IMR-90 (cell line): ENCODE results near the gene DTX3L. TPM values are rescaled to one million over a fixed set of nuclear protein-coding genes. Genes with fewer than 3 reads are reported as not detected.

Experiments used
- ATAC-seq: fragments of 200-7000 bp; cut with Tn5 transposase; 2 replicates; pipeline ENCODE4 v1.9.1; 2020; ENCODE audit warnings: low read depth, mild to moderate bottlenecking, moderate library complexity
- BruUV-seq: library from RNA; stranded (reverse); fragments of 400-500 nt; replicated peaks from 2 replicates; lab custom pipeline; 2021; lab: Mats Ljungman, UMichigan
- CTCF ChIA-PET: fragments of 300-600 bp; formaldehyde crosslinking; extraction: SDS; loops from one replicate; lab custom pipeline; 2021; ENCODE audit warnings: antibody characterized with exemption; lab: Yijun Ruan, JAX
- POLR2A ChIA-PET: fragments of 300-600 bp; sonication (Branson Sonifier 250); formaldehyde crosslinking; loops from one replicate; lab custom pipeline; 2022; ENCODE audit warnings: antibody characterized with exemption; ENCODE audit not compliant: unreplicated experiment; lab: Charles Lee
- DNase-seq: peaks from one replicate; pipeline ENCODE4 v3.0.0; 2013
- H2AFZ ChIP-seq: replicated peaks from 2 replicates; pipeline ENCODE3; 2013; ENCODE audit warnings: low read length, mild to moderate bottlenecking; ENCODE audit not compliant: poor library complexity
- H2AK5ac ChIP-seq: 2 replicates; pipeline ENCODE4 v1.6.1; 2013; ENCODE audit warnings: low read depth, low read length, inconsistent platforms
- H2AK9ac ChIP-seq: replicated peaks from 2 replicates; pipeline ENCODE3; 2013; ENCODE audit warnings: mild to moderate bottlenecking, low read depth, low read length, moderate library complexity; ENCODE audit not compliant: poor library complexity
- H2BK120ac ChIP-seq: 2 replicates; pipeline ENCODE4 v1.6.1; 2013; ENCODE audit warnings: low read depth, low read length, inconsistent platforms
- H2BK15ac ChIP-seq: 3 replicates; pipeline ENCODE4 v1.6.1; 2013; ENCODE audit warnings: low read depth, low read length, inconsistent platforms
- H2BK20ac ChIP-seq: 2 replicates; pipeline ENCODE4 v1.6.1; 2013; ENCODE audit warnings: low read depth, mild to moderate bottlenecking, inconsistent platforms, low read length, moderate library complexity
- H2BK5ac ChIP-seq: 2 replicates; pipeline ENCODE4 v1.6.1; 2013; ENCODE audit warnings: mild to moderate bottlenecking, low read depth, low read length, inconsistent platforms; ENCODE audit not compliant: poor library complexity, severe bottlenecking
- H3K14ac ChIP-seq: replicated peaks from 2 replicates; pipeline ENCODE4 v1.6.1; 2013; ENCODE audit warnings: low read depth, low read length, inconsistent platforms
- H3K18ac ChIP-seq: 2 replicates; pipeline ENCODE4 v1.6.1; 2013; ENCODE audit warnings: low read depth, low read length, control low read depth
- H3K23ac ChIP-seq: 2 replicates; pipeline ENCODE4 v1.6.1; 2013; ENCODE audit warnings: low read depth, low read length, inconsistent platforms
- H3K27ac ChIP-seq: 2 replicates; pipeline ENCODE4 v1.5.1; 2013; ENCODE audit warnings: mild to moderate bottlenecking, control low read depth, low read length; ENCODE audit not compliant: insufficient read depth
- H3K27me3 ChIP-seq: 2 replicates; pipeline ENCODE4 v1.6.1; 2013; ENCODE audit warnings: low read length; ENCODE audit not compliant: control insufficient read depth, insufficient read depth
- H3K36me3 ChIP-seq: 2 replicates; pipeline ENCODE4 v1.6.1; 2013; ENCODE audit warnings: low read length, mixed read lengths; ENCODE audit not compliant: control insufficient read depth, insufficient read depth
- H3K4ac ChIP-seq: 2 replicates; pipeline ENCODE4 v1.6.1; 2013; ENCODE audit warnings: low read depth, low read length, inconsistent platforms
- H3K4me1 ChIP-seq: 2 replicates; pipeline ENCODE4 v1.6.1; 2013; ENCODE audit warnings: low read length, mixed read lengths; ENCODE audit not compliant: control insufficient read depth, insufficient read depth
- H3K4me2 ChIP-seq: 2 replicates; pipeline ENCODE4 v1.6.1; 2013; ENCODE audit warnings: low read depth, mild to moderate bottlenecking, control low read depth, low read length, moderate library complexity
- H3K4me3 ChIP-seq: 2 replicates; pipeline ENCODE4 v1.5.1; 2013; ENCODE audit warnings: low read depth, mild to moderate bottlenecking, control low read depth, low read length, moderate library complexity; ENCODE audit not compliant: insufficient read depth
- H3K56ac ChIP-seq: 2 replicates; pipeline ENCODE4 v1.6.1; 2013; ENCODE audit warnings: low read length, inconsistent platforms; ENCODE audit not compliant: insufficient read depth; ENCODE audit errors: extremely low read depth
- H3K79me1 ChIP-seq, 2 experiments: 2 replicates each; pipeline ENCODE4 v1.6.1; 2013; ENCODE audit warnings: low read length in 2 of 2, inconsistent platforms in 1 of 2, low read depth in 1 of 2
- H3K9ac ChIP-seq: 2 replicates; pipeline ENCODE4 v1.6.1; 2013; ENCODE audit warnings: low read depth, low read length, control low read depth
- H3K9me1 ChIP-seq: 2 replicates; pipeline ENCODE4 v1.6.1; 2013; ENCODE audit warnings: low read length, inconsistent platforms; ENCODE audit not compliant: insufficient read depth
- H3K9me3 ChIP-seq: 2 replicates; pipeline ENCODE4 v1.6.1; 2013; ENCODE audit warnings: low read length; ENCODE audit not compliant: control insufficient read depth, insufficient read depth
- H4K20me1 ChIP-seq: 2 replicates; pipeline ENCODE4 v1.6.1; 2013; ENCODE audit warnings: low read length, inconsistent platforms; ENCODE audit not compliant: insufficient read depth
- H4K5ac ChIP-seq: 2 replicates; pipeline ENCODE4 v1.6.1; 2013; ENCODE audit warnings: mild to moderate bottlenecking, low read depth, low read length, control low read depth
- H4K8ac ChIP-seq, 2 experiments: 2 replicates each; pipeline ENCODE4 v1.6.1; 2013; ENCODE audit warnings: low read depth in 2 of 2, low read length in 2 of 2, control low read depth in 1 of 2, inconsistent platforms in 1 of 2
- H4K91ac ChIP-seq: 2 replicates; pipeline ENCODE4 v1.6.1; 2013; ENCODE audit warnings: low read depth, low read length, inconsistent platforms; ENCODE audit not compliant: insufficient read depth
- CTCF ChIP-seq: conservative IDR thresholded peaks from 2 replicates; pipeline ENCODE4 v1.5.1; 2012; ENCODE audit warnings: mild to moderate bottlenecking, low read depth, low read length, improper control_type of control experiment
- ELK1 ChIP-seq: fragments of 150-350 bp; IDR thresholded peaks from 2 replicates; pipeline ENCODE4 v1.6.1; 2016; ENCODE audit warnings: low read depth, mild to moderate bottlenecking, low read length, moderate library complexity, borderline replicate concordance
- MAFK ChIP-seq: IDR thresholded peaks from 2 replicates; pipeline ENCODE4 v1.6.1; 2012; ENCODE audit warnings: low read depth, low read length, improper control_type of control experiment
- MXI1 ChIP-seq: IDR thresholded peaks from 2 replicates; pipeline ENCODE4 v1.6.1; 2012; ENCODE audit warnings: low read depth, mild to moderate bottlenecking, low read length, moderate library complexity, borderline replicate concordance
- NFE2L2 ChIP-seq: fragments of 150-350 bp; IDR thresholded peaks from 2 replicates; pipeline ENCODE4 v1.6.1; 2016; ENCODE audit warnings: low read depth, mild to moderate bottlenecking, low read length
- RAD21 ChIP-seq: IDR thresholded peaks from 2 replicates; pipeline ENCODE4 v1.6.1; 2012; ENCODE audit warnings: low read length, improper control_type of control experiment
- RCOR1 ChIP-seq: IDR thresholded peaks from 2 replicates; pipeline ENCODE4 v1.6.1; 2012; ENCODE audit warnings: mild to moderate bottlenecking, low read length, improper control_type of control experiment; ENCODE audit not compliant: insufficient replicate concordance
- RFX5 ChIP-seq: IDR thresholded peaks from 2 replicates; pipeline ENCODE4 v1.8.0; 2012; ENCODE audit warnings: low read depth, mild to moderate bottlenecking, low read length, moderate library complexity
- SMC3 ChIP-seq: fragments of 150-350 bp; IDR thresholded peaks from 2 replicates; pipeline ENCODE4 v1.6.1; 2016; ENCODE audit warnings: low read depth, mild to moderate bottlenecking, antibody characterized with exemption, low read length, moderate library complexity
- USF2 ChIP-seq: fragments of 150-350 bp; IDR thresholded peaks from 2 replicates; pipeline ENCODE4 v1.6.1; 2017; ENCODE audit warnings: mild to moderate bottlenecking, antibody characterized with exemption, low read length, low read depth
- WGBS, 2 experiments: methylation state at CpG; one replicate each; pipeline versions ENCODE4 v1.1.5 to v1.1.7; 2013; ENCODE audit warnings: missing lambda C conversion rate in 2 of 2; ENCODE audit not compliant: insufficient read length in 1 of 2; ENCODE audit errors: extremely low coverage in 2 of 2; 5-methylcytosine and 5-hydroxymethylcytosine counted together
- dilution Hi-C: fragments of 300-500 bp; cut with HindIII; formaldehyde crosslinking; loops from one replicate; pipeline ENCODE4 v1.14.3; 2018; ENCODE audit warnings: low sequenced_read_pairs; ENCODE audit not compliant: unreplicated experiment
- in situ Hi-C: fragments of 300-500 bp; cut with MboI; formaldehyde crosslinking; loops from 3 replicates; pipeline ENCODE4 v1.14.3; 2019; ENCODE audit warnings: low sequenced_read_pairs, inconsistent platforms, mixed read lengths
- intact Hi-C: fragments of 100-400 bp; cut with micrococcal nuclease; formaldehyde crosslinking; loops from 2 replicates; pipeline ENCODE4 v1.10.0; 2022
- polyA plus RNA-seq, 3 experiments: library from polyadenylated mRNA; depleted of rRNA; stranded (reverse); fragments of >200 nt; gene quantifications; 2 replicates each; pipeline ENCODE4 v1.2.3, GENCODE V29; 2012; ENCODE audit warnings: low replicate concordance in 1 of 3
- total RNA-seq: library from RNA; depleted of rRNA; stranded (reverse); fragments of >200 nt; gene quantifications from 2 replicates; pipeline ENCODE4 v1.2.3, GENCODE V29; 2012

DTX3L gene
- total and polyA plus RNA-seq, 2 of the 4 experiments (the other 2 are of a cell fraction) = 4.1 to 7.9 TPM

GRCh38 chr3:122553171-122553570, 11.0 kb upstream of the DTX3L start:
- H2BK120ac ChIP-seq = no peak overlapping the region
- no peak overlapping the region for H3K4me3 ChIP-seq
- no peak overlapping the region for H2BK15ac ChIP-seq
- dilution Hi-C loops (no loop called here), in situ Hi-C loops (no loop called here), intact Hi-C loops (no loop called here)
- no peak overlapping the region for H3K14ac ChIP-seq
- peaks cover 5% of the 10 kb centered on the region for H3K4me1 ChIP-seq
- no peak overlapping the region for H3K18ac ChIP-seq
- H4K5ac ChIP-seq = no peak overlapping the region
- H3K4ac ChIP-seq = no peak overlapping the region
- no peak overlapping the region for H4K8ac ChIP-seq
- ChIA-PET CTCF (no interaction called here), POLR2A (no interaction called here)
- no peak overlapping the region for H2AFZ ChIP-seq
- no peak overlapping the region for H3K27ac ChIP-seq
- H3K23ac ChIP-seq = no peak overlapping the region
- no peaks in the 10 kb centered on the region for H3K79me1 ChIP-seq
- H3K56ac ChIP-seq = no peak overlapping the region
- H3K9me1 ChIP-seq = peaks cover 7% of the 10 kb centered on the region; the same call in 1 of the 2 replicates
- no peak overlapping the region for H2AK9ac ChIP-seq
- H3K36me3 ChIP-seq = peaks cover 23% of the 10 kb centered on the region; the same call in 1 of the 2 replicates
- H4K91ac ChIP-seq = no peak overlapping the region
- WGBS, 2 experiments = no CpG with 5 or more reads among the region's 3 CpGs
- ATAC-seq (no peak), DNase-seq (no peak)
- H3K9ac ChIP-seq = no peak overlapping the region
- no peaks in the 10 kb centered on the region for H3K9me3 ChIP-seq
- no TSS peak for BruUV-seq
- no peak overlapping the region for H2BK5ac ChIP-seq
- TF ChIP-seq RCOR1 (no peak), SMC3 (no peak), RAD21 (no peak), MAFK (no peak), CTCF (no peak), MXI1 (no peak), ELK1 (no peak), RFX5 (no peak), NFE2L2 (no peak), USF2 (no peak)
- H4K20me1 ChIP-seq = no peaks in the 10 kb centered on the region
- no peak overlapping the region for H2BK20ac ChIP-seq
- H3K4me2 ChIP-seq = no peak overlapping the region
- H3K27me3 ChIP-seq = no peaks in the 10 kb centered on the region
- H2AK5ac ChIP-seq = no peak overlapping the region
